Embryonic facial prominence (tissue), 1 donor: ENCODE measurements around the gene CLEC2B.

Experiments used
- DNase-seq: peaks from one replicate; pipeline ENCODE4 v3.0.0-alpha.2; 2016; ENCODE audit errors: extremely low spot score

Gene CLEC2B

DNA sequence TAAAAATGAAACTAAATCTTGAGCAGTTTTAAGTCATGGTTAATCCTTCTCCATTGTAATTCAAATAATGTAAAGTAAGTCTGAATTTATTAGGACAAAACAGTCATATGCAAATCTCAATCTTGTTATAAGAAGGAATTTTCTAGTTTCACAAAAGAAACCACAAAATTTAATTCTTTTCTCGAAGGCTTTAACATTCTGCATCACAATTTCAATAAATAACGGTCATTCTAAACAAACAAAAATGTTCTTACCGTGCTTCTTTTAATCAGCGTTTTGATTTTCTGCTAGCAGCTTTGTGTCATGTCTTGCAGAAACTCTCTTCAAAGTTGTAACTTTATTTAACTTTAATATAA lies 225 bp downstream of the CLEC2B start:
- no peak for DNase-seq

DNA sequence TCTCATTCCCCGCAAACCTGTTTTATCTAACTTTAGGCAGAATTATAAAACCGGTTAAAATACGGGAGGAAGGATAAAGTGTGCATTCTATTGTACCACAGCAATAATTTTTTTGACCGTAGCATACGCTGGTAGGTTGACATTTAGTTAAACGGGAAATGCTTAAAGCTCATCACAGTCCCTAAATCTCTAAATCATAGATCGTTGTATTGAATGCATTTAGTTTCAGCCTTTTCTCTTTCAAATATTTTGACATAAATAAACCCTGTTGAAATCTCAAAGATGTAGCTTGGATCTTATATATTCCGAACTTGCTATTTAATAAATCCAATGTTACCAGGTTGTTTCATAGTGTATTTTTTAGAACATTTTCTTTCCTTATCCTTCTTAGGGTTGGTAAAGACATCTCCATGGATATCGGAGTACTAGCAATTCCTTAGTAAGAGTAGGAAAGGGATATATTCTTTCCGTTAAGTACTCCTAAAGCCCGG lies 798 bp downstream of the CLEC2B start:
- no peak for DNase-seq

- DNase-seq, result no peak
These were observed 1.6 kb downstream of the CLEC2B start for GRCh38 chr12:9867531-9867930.

GRCh38 chr12:9866860-9867269 lies 2.3 kb downstream of the CLEC2B start:
- no peak for DNase-seq

DNA sequence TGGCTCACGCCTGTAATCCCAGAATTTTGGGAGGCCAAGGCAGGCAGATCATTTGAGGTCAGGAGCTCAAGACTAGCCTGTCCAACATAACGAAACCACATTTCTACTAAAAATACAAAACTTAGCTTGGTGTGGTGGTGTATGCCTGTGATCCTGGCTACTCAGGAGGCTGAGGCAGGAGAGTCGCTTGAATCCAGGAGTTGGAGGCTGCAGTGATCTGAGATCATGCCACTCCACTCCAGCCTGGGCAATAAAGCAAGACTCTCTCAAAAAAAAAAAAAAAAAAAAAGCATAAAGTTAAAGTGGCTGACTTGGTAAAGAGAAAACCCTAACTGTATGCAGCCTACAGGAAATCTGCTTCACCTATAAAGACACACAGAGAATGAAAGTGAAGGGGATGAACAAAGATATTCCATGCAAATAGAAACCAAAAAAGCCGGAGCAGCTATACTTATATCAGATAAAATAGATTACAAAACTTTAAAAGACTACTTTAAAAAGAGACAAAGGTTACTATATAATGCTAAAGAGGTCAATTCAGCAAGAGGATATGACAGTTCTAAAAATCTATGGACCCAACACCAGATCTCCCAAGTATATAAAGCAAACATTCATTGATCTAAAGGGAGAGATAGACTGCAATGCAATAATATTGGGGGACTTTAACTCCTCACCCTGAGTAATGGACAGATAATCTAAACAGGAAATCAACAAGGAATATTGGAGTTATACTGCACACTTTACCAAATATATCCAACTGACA lies 4.1 kb downstream of the CLEC2B start:
- no peak for DNase-seq

DNA sequence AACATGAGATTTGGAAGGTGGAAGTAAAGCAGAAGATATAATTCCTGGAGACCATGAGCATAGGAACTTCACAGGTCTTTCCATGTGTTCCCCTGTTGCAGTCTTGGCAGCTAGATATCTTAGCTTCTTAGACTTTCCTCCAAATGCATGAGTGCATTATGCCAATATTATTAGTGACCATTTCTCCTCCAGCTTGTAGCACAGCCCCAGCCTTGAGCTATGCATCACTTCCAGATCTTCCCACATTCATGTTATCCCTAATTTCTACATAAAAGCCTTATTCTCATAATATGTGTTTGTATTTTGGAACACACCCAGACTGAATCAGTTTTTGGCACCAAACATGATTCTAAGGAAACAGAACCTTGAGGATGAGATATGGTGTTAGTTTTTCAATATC lies 11.0 kb downstream of the CLEC2B start:
- no peak for DNase-seq

DNA sequence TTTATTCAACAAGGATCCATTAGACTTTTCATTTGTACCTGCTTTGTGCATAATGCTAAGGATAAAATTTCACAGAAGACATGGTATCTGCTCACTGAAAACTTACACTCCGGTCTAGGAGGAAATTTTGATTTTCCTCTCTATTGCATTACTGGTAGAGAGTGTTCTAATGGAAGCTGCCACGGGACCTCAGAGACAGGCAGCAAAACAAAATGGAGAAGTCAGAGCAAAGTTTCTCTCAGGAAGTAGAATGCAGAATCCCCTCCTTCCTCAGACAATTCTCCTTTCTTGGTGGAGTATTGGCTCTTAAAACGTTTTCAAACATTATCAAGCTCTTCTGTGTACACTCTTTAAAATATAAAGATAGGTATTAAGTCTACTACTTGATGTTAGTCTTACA lies 12.3 kb downstream of the CLEC2B start:
- DNase-seq, result no peak

DNA sequence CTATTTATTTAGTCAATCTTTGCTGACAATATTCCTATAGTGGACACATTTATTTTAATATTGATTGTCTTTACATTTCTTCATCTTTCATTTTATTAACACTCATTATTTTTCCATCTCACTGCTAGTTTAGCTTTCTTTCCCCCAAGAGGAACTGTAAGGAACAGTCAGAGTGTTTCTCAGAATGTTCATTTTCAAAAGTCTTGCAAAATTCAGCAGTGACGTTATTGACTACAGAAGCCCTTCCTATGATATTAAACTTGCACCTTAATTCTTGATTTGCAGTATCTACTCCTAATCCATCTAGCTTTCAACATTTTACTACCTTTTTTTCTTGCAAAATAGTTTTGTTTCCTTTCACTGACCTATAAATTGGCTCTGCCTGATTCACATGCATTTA lies 13.0 kb downstream of the CLEC2B start:
- no peak for DNase-seq

- DNase-seq, result no peak
These were observed 17.2 kb downstream of the CLEC2B start for GRCh38 chr12:9851927-9852326.

- DNase-seq, result no peak
These were observed 18.1 kb downstream of the CLEC2B start for GRCh38 chr12:9851050-9851449.

DNA sequence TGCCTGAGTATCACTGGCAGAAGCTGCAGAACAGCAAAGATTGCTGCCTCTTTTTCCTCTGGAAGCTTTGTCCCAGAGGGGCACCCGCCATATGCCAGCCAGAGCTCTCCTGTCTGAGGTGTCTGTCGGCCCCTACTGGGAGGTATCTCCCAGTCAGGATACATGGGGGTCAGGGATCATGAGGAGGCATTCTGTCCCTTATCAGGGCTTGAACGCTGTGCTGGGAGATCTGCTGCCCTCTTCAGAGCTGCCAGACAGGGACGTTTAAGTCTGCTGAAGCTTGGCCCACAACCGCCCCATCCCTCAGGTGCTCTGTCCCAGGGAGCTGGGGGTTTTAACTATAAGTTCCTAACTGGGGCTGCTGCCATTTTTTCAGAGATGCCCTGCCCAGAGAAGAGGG lies 20.3 kb downstream of the CLEC2B start:
- DNase-seq, result no peak

DNA sequence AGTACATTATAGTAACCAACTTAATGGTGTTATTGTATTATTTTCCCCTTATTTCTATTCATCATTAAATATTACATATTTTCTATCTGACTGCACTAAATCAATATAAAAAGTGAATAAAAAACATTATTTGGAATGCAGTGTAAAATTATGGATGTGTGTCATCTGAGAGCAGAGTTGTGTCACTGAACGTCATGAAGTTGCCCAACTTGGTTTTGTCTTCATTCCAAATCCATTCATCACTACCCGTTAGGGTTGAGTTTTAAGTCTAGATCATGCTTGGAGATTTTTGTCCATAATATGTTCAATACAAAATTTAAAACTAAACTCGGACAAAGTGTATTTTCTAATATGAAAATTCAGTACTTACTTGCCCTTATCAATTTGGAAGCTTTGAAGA lies 25.7 kb downstream of the CLEC2B start:
- no peak for DNase-seq

- DNase-seq, result no peak
These were observed 37.4 kb downstream of the CLEC2B start for GRCh38 chr12:9831720-9832119.

GRCh38 chr12:9829982-9830381 lies 39.2 kb downstream of the CLEC2B start:
- no peak for DNase-seq

- DNase-seq, result no peak
These were observed 39.7 kb downstream of the CLEC2B start for GRCh38 chr12:9829483-9829882.

- DNase-seq, result no peak
These were observed 41.8 kb downstream of the CLEC2B start, which contains the start of gene KLRF1 for GRCh38 chr12:9827209-9827888. TSS of gene KLRF1 (plus strand) at chr12:9827481. CDS start at chr12:9827545, 64 bp downstream.

DNA sequence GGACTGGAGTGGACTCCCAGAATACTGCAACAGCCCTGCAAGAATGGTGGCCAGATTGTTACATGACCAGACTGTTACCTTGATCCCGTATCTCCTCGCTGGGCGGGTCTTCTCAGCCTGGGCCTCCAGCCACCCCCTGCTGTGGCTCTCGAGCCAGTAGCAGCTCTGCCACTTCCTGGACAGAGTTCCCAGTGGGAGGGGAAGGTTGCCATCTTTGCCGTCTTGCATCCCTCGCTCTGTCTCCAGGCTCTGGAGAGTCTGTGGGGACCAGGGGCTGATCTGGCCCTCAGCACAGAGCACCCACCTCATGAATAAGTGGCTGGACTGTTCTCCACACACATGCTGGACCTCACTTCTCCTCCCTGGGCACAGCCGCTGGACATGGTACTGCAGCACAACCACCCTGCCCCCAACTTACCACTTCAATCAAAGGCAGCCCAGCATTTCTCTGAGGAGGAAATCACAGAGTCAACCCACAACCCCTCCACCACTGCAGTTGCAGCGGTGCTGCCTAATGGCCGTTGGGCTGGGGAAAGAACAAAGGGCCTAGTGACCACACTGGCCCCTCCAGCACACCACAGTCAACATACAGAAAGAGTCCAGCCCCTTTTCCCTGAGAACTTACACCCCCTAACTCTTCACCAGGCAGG lies 48.7 kb downstream of the CLEC2B start:
- no peak for DNase-seq

DNA sequence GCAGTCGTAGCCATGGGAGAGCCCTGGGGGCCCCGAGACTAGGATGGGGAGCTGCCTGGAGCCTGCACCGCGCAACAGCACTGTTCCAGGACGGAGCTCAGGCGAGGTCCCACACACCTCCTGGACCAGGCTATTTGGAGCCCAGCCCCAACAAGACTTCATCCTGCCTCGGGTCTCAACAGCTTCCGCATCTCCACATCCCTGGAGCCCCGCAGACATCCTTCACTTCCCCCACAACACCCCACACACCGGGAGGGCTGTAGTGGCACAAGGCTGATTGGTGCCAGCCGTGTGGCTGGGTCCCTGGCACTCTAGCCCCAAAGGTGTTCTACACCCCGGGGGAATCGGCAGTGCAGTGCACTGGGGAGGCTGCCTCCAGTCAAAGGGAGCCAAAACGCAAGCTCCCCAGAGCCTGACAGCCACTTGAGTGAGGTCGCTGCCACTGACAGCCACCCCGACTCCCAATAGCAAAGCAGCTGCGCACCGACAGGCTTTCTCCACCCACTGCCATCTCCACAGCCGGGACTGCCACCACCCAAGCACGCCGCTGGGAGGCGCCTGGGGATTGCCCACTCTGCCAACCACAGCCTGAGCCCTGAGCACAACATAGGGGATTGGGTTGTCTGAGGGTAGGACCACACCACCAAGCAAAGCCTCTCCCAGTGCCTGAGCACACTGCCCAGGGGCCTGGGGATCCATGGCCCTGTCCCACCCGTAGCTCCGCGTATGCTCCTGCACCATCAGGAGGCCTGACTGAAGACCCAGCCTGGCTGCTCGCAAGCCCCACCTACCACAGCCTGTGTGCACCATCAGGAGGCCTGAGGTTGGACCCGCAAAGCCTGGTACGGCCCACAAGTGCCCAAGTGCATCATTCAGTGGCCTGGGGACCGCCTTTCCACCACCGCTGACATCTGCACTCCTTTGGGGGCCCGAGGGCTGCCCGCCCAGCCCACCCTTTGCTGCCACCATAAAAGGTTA lies 55.0 kb downstream of the CLEC2B start:
- DNase-seq, result no peak

DNA sequence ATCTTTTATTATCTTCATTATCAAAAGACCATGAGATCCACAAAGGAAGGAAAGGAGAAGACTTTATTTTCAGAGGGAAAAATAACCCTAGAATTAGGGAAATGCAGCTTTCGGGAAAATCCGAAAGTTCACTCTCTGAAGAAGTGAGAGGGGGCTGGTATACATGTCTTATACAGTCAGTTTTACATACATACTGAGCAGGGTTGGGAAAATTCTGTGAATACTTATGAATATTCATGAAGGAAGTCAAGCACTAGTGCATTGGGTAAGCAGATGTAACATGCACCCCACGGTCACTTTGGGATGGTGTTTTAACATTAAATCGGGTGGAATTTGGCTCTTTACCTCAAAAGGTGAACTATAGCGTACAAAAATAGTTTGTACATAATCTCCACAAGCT lies 57.5 kb downstream of the CLEC2B start:
- DNase-seq, result no peak

DNA sequence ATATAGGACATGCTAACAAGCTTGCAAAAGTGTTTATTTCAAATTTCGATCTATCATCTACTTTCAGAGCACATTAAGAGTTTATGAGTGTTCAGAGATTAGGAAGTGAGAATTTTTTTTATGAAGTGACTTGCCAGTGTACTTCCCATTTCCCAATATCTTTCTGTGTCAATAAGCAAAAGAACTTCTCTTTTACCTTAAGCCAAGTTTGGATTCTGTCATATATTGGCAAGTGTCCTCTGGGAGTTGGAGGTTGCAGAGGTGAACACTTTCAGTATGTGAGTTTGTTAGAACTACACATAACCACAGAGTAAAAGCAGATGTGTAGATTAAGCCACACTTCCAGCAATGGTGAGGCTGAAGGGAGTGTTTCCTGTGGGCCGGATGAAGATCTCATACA lies 58.5 kb downstream of the CLEC2B start:
- DNase-seq, result no peak

GRCh38 chr12:9809866-9810265 lies 59.3 kb downstream of the CLEC2B start:
- no peak for DNase-seq

GRCh38 chr12:9809338-9809737 lies 59.8 kb downstream of the CLEC2B start:
- DNase-seq, result no peak
